Activated CD8-positive, alpha-beta memory T cell treated with anti-CD3 and anti-CD28 coated beads for 48 hours (primary cell): Measurements from ENCODE around the gene RHOT1.
"Not testable (repeated sequence)": the region's sequence is repeated elsewhere in the genome, so short reads cannot be mapped to it uniquely, and the experiment has no call there.

Experiments
- DNase-seq, 3 experiments: peaks; one replicate each; pipeline ENCODE4 v3.0.0-alpha.2; 2020; ENCODE audit warnings: low read depth in 2 of 3, low spot score in 2 of 3

Gene RHOT1

GRCh38 chr17:32158870-32159585 is 16.7 kb downstream of the RHOT1 start:
- DNase-seq = no peak

GRCh38 chr17:32159586-32160438 is 17.5 kb downstream of the RHOT1 start:
- DNase-seq = no peak

- DNase-seq = no peak
These were observed 18.2 kb downstream of the RHOT1 start for GRCh38 chr17:32160526-32160925.

- DNase-seq = no peak
These were observed 18.7 kb downstream of the RHOT1 start for GRCh38 chr17:32161029-32161428.

- no peak for DNase-seq
These were observed 19.4 kb downstream of the RHOT1 start for GRCh38 chr17:32161506-32162365.

DNA sequence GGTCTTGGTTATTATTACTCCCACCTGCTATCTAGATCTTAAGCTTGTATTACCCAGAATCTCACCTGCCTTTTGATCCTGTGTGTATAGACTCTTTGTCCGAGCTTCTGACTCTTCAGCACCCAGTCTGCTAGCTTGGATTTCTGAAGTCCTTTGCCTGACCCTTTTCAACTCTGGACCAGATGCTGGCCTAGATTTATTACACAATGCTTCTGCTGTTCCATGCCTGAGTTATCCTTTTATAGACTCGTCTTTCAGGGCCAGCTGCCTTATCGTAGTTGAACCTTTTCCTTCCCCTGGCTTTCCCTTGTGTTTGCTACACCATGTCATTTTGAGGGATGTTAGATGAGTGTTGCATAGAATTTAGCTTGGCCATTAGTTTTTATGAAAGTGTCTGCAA is 32.6 kb downstream of the RHOT1 start:
- no peak for DNase-seq

- DNase-seq = not testable (repeated sequence)
These were observed 36.4 kb downstream of the RHOT1 start for GRCh38 chr17:32178679-32179078.

GRCh38 chr17:32179103-32179502 is 36.8 kb downstream of the RHOT1 start:
- not testable (repeated sequence) for DNase-seq

DNA sequence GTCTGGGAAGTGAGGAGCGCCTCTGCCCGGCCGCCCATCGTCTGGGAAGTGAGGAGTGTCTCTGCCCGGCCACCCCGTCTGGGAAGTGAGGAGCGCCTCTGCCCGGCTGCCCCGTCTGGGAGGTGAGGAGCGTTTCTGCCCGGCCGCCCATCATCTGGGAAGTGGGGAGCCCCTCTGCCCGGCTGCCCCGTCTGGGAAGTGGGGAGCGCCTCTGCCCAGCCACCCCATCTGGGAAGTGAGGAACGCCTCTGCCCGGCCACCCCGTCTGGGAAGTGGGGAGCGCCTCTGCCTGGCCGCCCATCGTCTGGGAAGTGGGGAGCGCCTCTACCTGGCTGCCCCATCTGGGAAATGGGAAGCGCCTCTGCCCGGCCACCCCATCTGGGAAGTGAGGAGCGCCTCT is 37.2 kb downstream of the RHOT1 start:
- DNase-seq = not testable (repeated sequence)

- DNase-seq = not testable (repeated sequence)
These were observed 38.0 kb downstream of the RHOT1 start for GRCh38 chr17:32180262-32180661.

DNA sequence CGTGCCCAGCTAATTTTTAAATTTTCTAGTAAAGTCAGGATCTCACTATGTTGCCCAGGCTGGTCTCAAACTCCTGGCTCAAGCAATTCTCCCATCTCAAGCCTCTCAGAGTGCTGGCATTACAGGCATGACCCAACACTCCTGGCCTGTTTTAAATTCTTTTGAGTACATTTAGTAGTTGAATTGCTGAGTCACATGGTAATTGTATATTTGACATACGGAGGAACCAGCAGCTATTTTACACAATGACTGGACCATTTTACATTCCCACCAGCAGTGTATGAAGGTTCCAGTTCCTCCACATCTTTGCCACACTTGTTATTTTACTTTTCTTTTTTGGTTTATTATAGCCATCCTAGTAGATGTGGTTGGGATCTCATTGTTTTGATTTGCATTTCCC is 43.6 kb downstream of the RHOT1 start:
- no peak for DNase-seq

DNA sequence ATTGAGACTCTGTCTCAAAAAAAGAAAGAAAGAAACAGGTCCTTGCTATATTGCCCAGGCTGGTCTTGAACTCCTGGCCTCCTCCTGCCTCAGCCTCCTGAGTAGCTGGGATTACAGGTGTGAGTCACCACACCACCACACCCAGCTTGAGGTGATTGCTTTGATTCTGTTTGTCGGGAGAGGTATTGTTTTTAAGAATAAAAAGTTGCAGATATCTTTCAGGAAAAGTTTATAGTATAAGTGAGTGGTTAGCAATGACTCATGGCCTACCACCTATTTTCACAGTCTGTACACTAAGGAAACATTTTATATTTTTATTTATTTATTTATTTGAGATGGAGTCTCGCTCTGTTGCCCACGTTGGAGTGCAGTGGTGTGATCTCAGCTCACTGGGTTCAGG is 45.0 kb downstream of the RHOT1 start:
- no peak for DNase-seq

GRCh38 chr17:32189343-32189742 is 47.0 kb downstream of the RHOT1 start:
- no peak for DNase-seq

- DNase-seq = no peak
These were observed 49.0 kb downstream of the RHOT1 start for GRCh38 chr17:32191306-32191705.

GRCh38 chr17:32192379-32192778 is 50.1 kb downstream of the RHOT1 start:
- DNase-seq = no peak

DNA sequence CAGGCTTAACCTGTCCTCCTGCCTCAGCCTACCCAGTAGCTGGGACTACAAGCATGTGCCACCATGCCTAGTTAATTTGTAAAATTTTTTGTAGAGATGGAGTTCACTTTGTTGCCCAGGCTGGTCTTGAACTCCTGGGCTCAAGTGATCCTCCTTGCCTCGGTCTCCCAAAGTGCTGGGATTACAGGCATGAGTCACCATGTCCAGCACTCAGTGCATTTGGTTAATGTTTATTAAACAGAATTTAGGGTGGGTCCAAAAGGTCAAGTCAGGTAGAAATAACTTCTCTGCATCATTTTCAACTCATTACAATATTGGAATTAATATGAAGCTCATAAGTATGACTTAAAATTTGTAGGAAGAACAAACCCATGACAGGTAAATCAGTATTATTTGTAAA is 55.7 kb downstream of the RHOT1 start:
- DNase-seq = no peak

DNA sequence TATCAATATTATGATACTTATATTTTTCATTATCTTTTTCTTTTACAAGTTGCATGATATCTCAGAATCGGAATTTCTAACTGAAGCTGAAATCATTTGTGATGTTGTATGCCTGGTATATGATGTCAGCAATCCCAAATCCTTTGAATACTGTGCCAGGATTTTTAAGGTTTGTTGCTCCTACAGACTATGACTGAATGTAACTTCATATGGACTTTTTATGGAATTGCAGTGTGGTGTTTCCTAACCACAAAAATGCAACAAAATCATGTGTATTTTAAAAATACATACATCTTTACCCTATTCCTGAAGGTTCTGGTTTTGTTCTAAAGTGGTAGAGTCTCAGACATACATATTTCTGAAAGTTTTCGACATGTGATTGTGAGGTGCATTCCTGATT is 64.6 kb downstream of the RHOT1 start:
- DNase-seq = no peak

- DNase-seq = no peak
These were observed 66.1 kb downstream of the RHOT1 start for GRCh38 chr17:32208436-32208835.

- no peak for DNase-seq
These were observed 67.3 kb downstream of the RHOT1 start for GRCh38 chr17:32209608-32210007.

DNA sequence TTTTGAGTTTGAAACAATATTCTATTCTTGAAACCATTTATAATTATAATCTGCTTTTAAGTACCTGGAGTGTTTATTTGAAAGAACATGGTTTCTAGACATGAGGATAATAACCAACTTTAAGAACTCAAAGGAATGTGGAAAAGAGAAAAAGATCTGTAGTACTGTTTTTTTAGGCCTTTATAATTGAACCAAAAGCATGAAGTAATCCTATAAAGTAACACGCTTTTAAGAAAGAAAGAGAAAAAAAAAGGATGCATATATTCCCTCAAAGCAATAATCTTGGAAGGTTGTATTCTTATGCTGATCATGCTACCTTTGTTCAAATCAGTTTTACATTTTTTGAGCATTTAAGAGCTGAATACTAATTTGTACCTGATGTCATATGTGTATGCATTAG is 69.4 kb downstream of the RHOT1 start:
- no peak for DNase-seq

DNA sequence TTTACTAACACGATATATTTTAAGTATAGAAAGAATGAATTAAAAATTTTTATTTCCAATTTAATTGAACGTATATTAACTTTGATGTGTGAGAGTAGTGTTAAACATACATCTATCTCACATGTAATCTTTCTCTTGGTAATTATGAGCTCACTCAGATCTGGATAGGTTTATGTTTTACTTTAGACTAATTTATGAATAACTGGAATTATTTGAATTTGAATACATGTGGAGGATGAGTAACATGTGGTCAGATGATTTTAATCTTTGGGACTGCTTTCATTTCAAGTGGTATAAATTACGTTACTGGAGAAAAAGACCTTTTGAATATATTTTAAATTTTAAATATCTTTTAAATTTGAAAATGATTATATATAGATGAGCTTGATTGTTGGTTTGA is 73.4 kb downstream of the RHOT1 start:
- DNase-seq = no peak

- DNase-seq = no peak
These were observed 80.3 kb downstream of the RHOT1 start for GRCh38 chr17:32222621-32223020.
